GM18868 (cell line): ENCODE measurements around the gene GNAT2.

Source experiments
- ATAC-seq: cut with Tn5 transposase; IDR thresholded peaks from one replicate; pipeline ENCODE4 v1.9.1; 2021; ENCODE audit warnings: mild to moderate bottlenecking, moderate library complexity; ENCODE audit not compliant: unreplicated experiment

Gene GNAT2

GRCh38 chr1:109566982-109567381 lies 52.4 kb downstream of the GNAT2 start:
- no peak for ATAC-seq

- ATAC-seq = no peak
Observed at GRCh38 chr1:109565241-109565640, 54.2 kb downstream of the GNAT2 start.

- no peak for ATAC-seq
Observed at GRCh38 chr1:109564194-109564878, 55.1 kb downstream of the GNAT2 start.

GRCh38 chr1:109559995-109560394 lies 59.4 kb downstream of the GNAT2 start:
- ATAC-seq = no peak

GRCh38 chr1:109557520-109557919 lies 61.9 kb downstream of the GNAT2 start:
- no peak for ATAC-seq

- ATAC-seq = no peak
Observed at GRCh38 chr1:109556563-109556962, 62.9 kb downstream of the GNAT2 start.
